K562 (cell line): Measurements from ENCODE around the gene SMIM13. TPM values are rescaled to one million over a fixed set of nuclear protein-coding genes. Genes with fewer than 3 reads are reported as not detected.
A peak's percentile ranks its signal among the peaks of the same experiment; 100 is the strongest.

Experiments
- ATAC-seq: fragments of 200-7000 bp; cut with Tn5 transposase; 3 replicates; pipeline ENCODE4 v1.9.1; 2020; ENCODE audit warnings: moderate library complexity
- BruUV-seq: library from RNA; stranded (reverse); fragments of 400-500 nt; replicated peaks from 2 replicates; lab custom pipeline; 2021; lab: Mats Ljungman, UMichigan
- CTCF ChIA-PET: fragments of 300-600 bp; formaldehyde crosslinking; extraction: SDS; loops from one replicate; lab custom pipeline; 2021; ENCODE audit warnings: low intra/inter-chr PET ratio; lab: Yijun Ruan, JAX
- POLR2A ChIA-PET: fragments of 300-600, 350-650 bp; sonication (Branson Sonifier 250); formaldehyde crosslinking; extraction: SDS; loops from one replicate; lab custom pipeline; 2021; ENCODE audit warnings: antibody characterized with exemption, inconsistent platforms; lab: Yijun Ruan, JAX
- DNase-seq, 4 experiments: peaks; one replicate each; pipeline versions ENCODE4 v3.0.0 to v3.0.0-alpha.2; 2011 to 2018; ENCODE audit warnings: low spot score in 3 of 4, mixed read lengths in 3 of 4; ENCODE audit errors: extremely low read depth in 1 of 4
- FAIRE-seq: peaks from 2 replicates; lab custom pipeline; 2011; peaks lifted over from hg19 to GRCh38; lab: Jason Lieb, UNC
- H2AFZ ChIP-seq: 2 replicates; pipeline ENCODE4 v1.6.0; 2011; ENCODE audit warnings: low read depth, low read length, control low read depth, inconsistent platforms
- H3K27ac ChIP-seq: fragments of 200-600 bp; 3 replicates; pipeline ENCODE4 v1.8.0; 2011; ENCODE audit warnings: low read depth, mild to moderate bottlenecking, control low read depth, inconsistent platforms, low read length, moderate library complexity, mixed read lengths; ENCODE audit errors: extremely low read depth
- H3K27me3 ChIP-seq, 2 experiments: fragments of 300-600 bp in 1 of 2; 2 replicates in 1 of 2; 3 replicates in 1 of 2; pipeline versions ENCODE4 v1.6.0 to v1.8.0; 2011; ENCODE audit warnings: inconsistent platforms in 2 of 2, low read length in 2 of 2, mild to moderate bottlenecking in 1 of 2, mixed read lengths in 1 of 2, moderate library complexity in 1 of 2; ENCODE audit not compliant: control insufficient read depth in 2 of 2, insufficient read depth in 2 of 2
- H3K36me3 ChIP-seq: fragments of 300-600 bp; 3 replicates; pipeline ENCODE4 v1.8.0; 2011; ENCODE audit warnings: mild to moderate bottlenecking, low read length, inconsistent platforms; ENCODE audit not compliant: control insufficient read depth, insufficient read depth
- H3K4me1 ChIP-seq, 2 experiments: fragments of 200-600 bp in 1 of 2; replicated peaks in 1 of 2; 2 replicates in 1 of 2; 3 replicates in 1 of 2; pipeline versions ENCODE4 v1.5.1 to v1.8.0; 2011; ENCODE audit warnings: inconsistent platforms in 2 of 2, low read length in 2 of 2, mild to moderate bottlenecking in 1 of 2, mixed read lengths in 1 of 2, moderate library complexity in 1 of 2; ENCODE audit not compliant: control insufficient read depth in 2 of 2, insufficient read depth in 2 of 2
- H3K4me2 ChIP-seq: 2 replicates; pipeline ENCODE4 v1.6.1; 2011; ENCODE audit warnings: low read length, control low read depth, inconsistent platforms, mixed read lengths; ENCODE audit not compliant: insufficient read depth
- H3K4me3 ChIP-seq: fragments of 200-600 bp; sonication (generic), shearing (Covaris generic); 2 replicates; pipeline ENCODE4 v1.5.1; 2016; ENCODE audit warnings: control low read depth, inconsistent platforms
- H3K79me2 ChIP-seq: fragments of 200-600 bp; 3 replicates; pipeline ENCODE4 v1.8.0; 2011; ENCODE audit warnings: low read length, inconsistent platforms; ENCODE audit not compliant: control insufficient read depth, insufficient read depth
- H3K9ac ChIP-seq, 2 experiments: 2 replicates each; pipeline versions ENCODE4 v1.6.0 to v1.6.1; 2011; ENCODE audit warnings: low read depth in 2 of 2, low read length in 2 of 2, control low read depth in 1 of 2, inconsistent platforms in 1 of 2, mild to moderate bottlenecking in 1 of 2, mixed read lengths in 1 of 2; ENCODE audit not compliant: insufficient read depth in 1 of 2
- H3K9me1 ChIP-seq: one replicate; pipeline ENCODE4 v1.6.0; 2011; ENCODE audit warnings: inconsistent platforms, mild to moderate bottlenecking, low read length, moderate library complexity; ENCODE audit not compliant: control insufficient read depth, insufficient read depth
- H3K9me3 ChIP-seq: replicated peaks from 2 replicates; pipeline ENCODE4 v1.5.1; 2011; ENCODE audit warnings: low read depth, low read length, inconsistent platforms; ENCODE audit not compliant: control insufficient read depth, insufficient read depth
- H4K20me1 ChIP-seq: replicated peaks from 2 replicates; pipeline ENCODE4 v1.6.1; 2011; ENCODE audit warnings: low read length, inconsistent platforms, mixed read lengths; ENCODE audit not compliant: control insufficient read depth, insufficient read depth
- ATF7 ChIP-seq: fragments of 450-650 bp; IDR thresholded peaks from 2 replicates; pipeline ENCODE4 v1.7.1; 2014; ENCODE audit warnings: mild to moderate bottlenecking, moderate library complexity
- CBX1 ChIP-seq: sonication (generic); IDR thresholded peaks from 2 replicates; pipeline ENCODE4 v1.6.1; 2016; ENCODE audit warnings: antibody characterized with exemption, low read depth, mild to moderate bottlenecking
- E2F4 ChIP-seq: sonication (generic); formaldehyde crosslinking; IDR thresholded peaks from 2 replicates; pipeline ENCODE4 v1.8.0; 2022; ENCODE audit warnings: mild to moderate bottlenecking, low read depth, missing genetic modification reagents
- FOS ChIP-seq: IDR thresholded peaks from 3 replicates; pipeline ENCODE4 v1.6.1; 2011; ENCODE audit not compliant: insufficient read length; ENCODE audit errors: extremely low read depth
- FOXP1 ChIP-seq: sonication (generic); formaldehyde crosslinking; IDR thresholded peaks from 2 replicates; pipeline ENCODE4 v1.8.0; 2022; ENCODE audit warnings: mild to moderate bottlenecking, missing genetic modification reagents
- HES1 ChIP-seq: fragments of 450-650 bp; IDR thresholded peaks from 2 replicates; pipeline ENCODE4 v1.6.1; 2016; ENCODE audit warnings: low read depth, mild to moderate bottlenecking, moderate library complexity
- MYBL2 ChIP-seq, 2 experiments: fragments of 450-650 bp in 1 of 2; sonication (generic) in 1 of 2; formaldehyde crosslinking in 1 of 2; IDR thresholded peaks; 2 replicates each; pipeline versions ENCODE4 v1.6.1 to v1.8.1; 2017 to 2022; ENCODE audit warnings: borderline replicate concordance in 1 of 2, inconsistent platforms in 1 of 2, low read depth in 1 of 2, mild to moderate bottlenecking in 1 of 2, missing genetic modification reagents in 1 of 2, moderate library complexity in 1 of 2
- NFIX ChIP-seq: fragments of 250-450 bp; sonication (Bioruptor Pico); IDR thresholded peaks from 2 replicates; pipeline ENCODE4 v1.4.0; 2020; ENCODE audit warnings: low read depth, mild to moderate bottlenecking, moderate library complexity
- SREBF2 ChIP-seq: sonication (generic); formaldehyde crosslinking; IDR thresholded peaks from 2 replicates; pipeline ENCODE4 v1.4.0; 2020; ENCODE audit warnings: mild to moderate bottlenecking, missing genetic modification reagents
- SRSF9 ChIP-seq: fragments of 200-400 bp; formaldehyde crosslinking; IDR thresholded peaks from 2 replicates; pipeline ENCODE4 v1.6.1; 2017; ENCODE audit warnings: low read depth, low read length, borderline replicate concordance
- ZFP1 ChIP-seq: fragments of 450-650 bp; formaldehyde crosslinking; IDR thresholded peaks from 2 replicates; pipeline ENCODE4 v1.4.0; 2020; ENCODE audit warnings: mild to moderate bottlenecking, mixed read lengths
- ZNF23 ChIP-seq: fragments of 250-450 bp; sonication (Bioruptor Pico); IDR thresholded peaks from 2 replicates; pipeline ENCODE4 v1.4.0; 2020; ENCODE audit warnings: mild to moderate bottlenecking
- ZNF282 ChIP-seq: sonication (generic); formaldehyde crosslinking; IDR thresholded peaks from 2 replicates; pipeline ENCODE4 v1.8.1; 2023; ENCODE audit warnings: missing genetic modification reagents
- ZNF717 ChIP-seq: fragments of 250-450 bp; sonication (Bioruptor Pico); IDR thresholded peaks from 2 replicates; pipeline ENCODE4 v1.5.0; 2021
- WGBS: fragments of 100-300 bp; shearing (Covaris generic); methylation state at CpG from one replicate; pipeline ENCODE4 v1.1.6; 2016; ENCODE audit warnings: low coverage, mixed read lengths; ENCODE audit not compliant: insufficient coverage; ENCODE audit errors: missing lambda C conversion rate; 5-methylcytosine and 5-hydroxymethylcytosine counted together
- in situ Hi-C: fragments of 300-500 bp; cut with MboI; formaldehyde crosslinking; loops from 4 replicates; pipeline ENCODE4 v1.15.0; 2018; ENCODE audit warnings: inconsistent platforms, mixed read lengths
- intact Hi-C: fragments of 100-400 bp; cut with micrococcal nuclease; formaldehyde crosslinking; loops from 2 replicates; pipeline ENCODE4 v1.14.2; 2022
- polyA plus RNA-seq, 8 experiments: library from polyadenylated mRNA; depleted of rRNA in 4 of 8; stranded (reverse) in 5 of 8; unstranded in 3 of 8; fragments of >200 nt; fragmentation: Nextera tagmentation in 2 of 8; fragmentation: Illumina TruSeq in 1 of 8; extraction: Ambion mirVana in 2 of 8; extraction: Trizol in 1 of 8; gene quantifications; 2 replicates each; pipeline versions ENCODE4 v1.2.1 to v1.2.3, GENCODE V29; 2011 to 2014; ENCODE audit warnings: inconsistent platforms in 1 of 8, missing spikeins in 1 of 8
- total RNA-seq, 7 experiments: library from RNA; depleted of rRNA in 6 of 7; stranded (reverse); fragments of >200 nt in 6 of 7; fragmentation: Illumina TruSeq in 2 of 7; extraction: Trizol in 2 of 7; gene quantifications; 2 replicates each; pipeline versions ENCODE4 v1.2.1 to v1.2.3, GENCODE V29; 2011 to 2021; ENCODE audit warnings: low replicate concordance in 1 of 7

Gene SMIM13
- total and polyA plus RNA-seq, 9 of the 15 experiments (the other 6 are each of a cell fraction or from before 2014, with no cell fraction given) = 5.5 to 24.8 (median 11.7) TPM

GRCh38 chr6:11103065-11103464 is 9.4 kb downstream of the SMIM13 start:
- no peak overlapping the region for H3K4me3 ChIP-seq
- no peaks in the 10 kb centered on the region for H3K9me1 ChIP-seq
- no peak overlapping the region for H3K27ac ChIP-seq
- no peaks in the 10 kb centered on the region; a peak in 2 of 5 replicates for H3K4me1 ChIP-seq
- ChIA-PET POLR2A (interaction anchor here (0.9 to 2.1 kb wide), 2 partner anchors 8 to 15 kb away, joined by 3 to 4 read pairs; no protein-coding TSS in a partner anchor), CTCF (no interaction called here)
- H3K4me2 ChIP-seq = no peak overlapping the region
- ATAC-seq (no peak), FAIRE-seq (no peak), DNase-seq (no peak)
- H3K79me2 ChIP-seq = peaks cover 75% of the 10 kb centered on the region
- H4K20me1 ChIP-seq = peaks cover 6% of the 10 kb centered on the region
- H3K27me3 ChIP-seq = no peaks in the 10 kb centered on the region
- no peak overlapping the region for H3K9ac ChIP-seq
- no TSS peak for BruUV-seq
- no peak overlapping the region for H2AFZ ChIP-seq
- peaks cover 7% of the 10 kb centered on the region; the same call in 1 of the 3 replicates for H3K36me3 ChIP-seq
- TF ChIP-seq FOXP1 (CRISPR knock-in tag) (peak; percentile 29; the same call in 1 of the 2 replicates), ZNF282 (CRISPR knock-in tag) (no peak), CBX1 (no peak), ZNF717 (CRISPR knock-in tag) (no peak)
- in situ Hi-C loops = no loop called here
- intact Hi-C loops = no loop called here
- H3K9me3 ChIP-seq = no peaks in the 10 kb centered on the region
- WGBS = 75% methylated on average over 5 of the region's 5 CpGs

- peaks cover 55% of the 10 kb centered on the region for H3K79me2 ChIP-seq
- ATAC-seq (no peak), FAIRE-seq (no peak), DNase-seq (no peak)
- H3K4me2 ChIP-seq = no peak overlapping the region
- no peaks in the 10 kb centered on the region for H3K36me3 ChIP-seq
- H3K27ac ChIP-seq = no peak overlapping the region
- H3K9me3 ChIP-seq = no peaks in the 10 kb centered on the region
- intact Hi-C loops = no loop called here
- in situ Hi-C loops = no loop called here
- H3K27me3 ChIP-seq = no peaks in the 10 kb centered on the region
- H4K20me1 ChIP-seq = peaks cover 17% of the 10 kb centered on the region
- no peak overlapping the region for H3K9ac ChIP-seq
- peaks cover 5% of the 10 kb centered on the region for H3K9me1 ChIP-seq
- no peak overlapping the region for H3K4me3 ChIP-seq
- no peak overlapping the region for H2AFZ ChIP-seq
- no TSS peak for BruUV-seq
- H3K4me1 ChIP-seq = peaks cover 12 to 21% of the 10 kb centered on the region in 2 experiments
- POLR2A ChIA-PET = interaction anchor here (0.7 to 1.4 kb wide), 3 partner anchors 13 to 467 kb away, joined by 3 read pairs; no protein-coding TSS in a partner anchor
- CTCF ChIA-PET = no interaction called here
- TF ChIP-seq NFIX (CRISPR knock-in tag) (no peak), ZFP1 (CRISPR knock-in tag) (no peak), FOS (no peak), E2F4 (CRISPR knock-in tag) (no peak), ATF7 (no peak), MYBL2 (IDR thresholded peaks at IDR 0.05; ENCODE audit: low read depth) (no peak), MYBL2 (CRISPR knock-in tag; IDR thresholded peaks at IDR 0.05; ENCODE audit: borderline replicate concordance) (no peak), ZNF23 (no peak), HES1 (no peak), SREBF2 (CRISPR knock-in tag) (no peak), SRSF9 (no peak)
These were observed 15.1 kb downstream of the SMIM13 start for GRCh38 chr6:11108726-11109125.
